ENCODE data around the gene SUGCT. TPM values are rescaled to one million over a fixed set of nuclear protein-coding genes. Genes with fewer than 3 reads are reported as not detected.
A peak's percentile ranks its signal among the peaks of the same experiment; 100 is the strongest.

SUGCT gene
- total RNA-seq (2011; cell fraction: chromatin; rRNA removed; ENCODE audit: low replicate concordance): 2.4 and 5.2 TPM in 2 replicates
- total RNA-seq (2011; cell fraction: nucleolus; rRNA removed): 2.5 TPM in 2 replicates
- total RNA-seq (2011; cell fraction: nucleoplasm; rRNA removed): 2.4 and 2.7 TPM in 2 replicates
- 1.8 and 2.2 TPM in 2 replicates for total RNA-seq (2014; rRNA removed)
- 2.5 and 2.8 TPM in 2 replicates for total RNA-seq (2014; rRNA removed; fragmentation: Illumina TruSeq; extraction: Trizol)
- total RNA-seq (2015; rRNA removed; fragmentation: Illumina TruSeq; extraction: Trizol): 1.2 and 1.3 TPM in 2 replicates
- total RNA-seq (2021): 1.1 and 1.4 TPM in 2 replicates
- polyA plus RNA-seq (2011; rRNA removed): 1.5 and 1.8 TPM in 2 replicates
- polyA plus RNA-seq (2011; cell fraction: cytosol; rRNA removed): 0.54 and 0.78 TPM in 2 replicates
- 0.56 and 1.0 TPM in 2 replicates for polyA plus RNA-seq (2011; cell fraction: nucleus; rRNA removed)
- 0.98 and 1.8 TPM in 2 replicates for polyA plus RNA-seq (2012)
- polyA plus RNA-seq (2014; fragmentation: Illumina TruSeq; extraction: Trizol): 2.0 and 2.3 TPM in 2 replicates
- polyA plus RNA-seq (2014; fragmentation: Nextera tagmentation; extraction: Ambion mirVana): 1 to 10 TPM in 1 of 2 experiments, under 1 TPM in 1; 0.58 to 1.3 TPM
- 1.4 and 1.9 TPM in 2 replicates for polyA plus RNA-seq (2014; rRNA removed)
- 2.0 and 3.5 TPM in 2 replicates for polyA minus RNA-seq (2011; rRNA and poly(A)+ RNA removed)
- polyA minus RNA-seq (2011; cell fraction: cytosol; rRNA and poly(A)+ RNA removed): 1.3 TPM in 1 of 2 replicates, not detected in the other
- 4.8 and 6.3 TPM in 2 replicates for polyA minus RNA-seq (2011; cell fraction: nucleus; rRNA and poly(A)+ RNA removed)
- Bru-seq, nascent RNA: percentile 39 among the genes with signal in this experiment
- percentile 40 among the genes with signal in this experiment for BruChase-seq, experiment 1, labeled RNA remaining after a 2-hour chase
- percentile 41 among the genes with signal in this experiment for BruChase-seq, experiment 2, labeled RNA remaining after a 6-hour chase
- long read RNA-seq, experiment 1, partial matches to known transcripts: 0 of 1 reads
- long read RNA-seq, experiment 1, other reads (novel, unspliced or antisense): 0 of 1 reads
- long read RNA-seq, experiment 2: 0 reads
- long read RNA-seq, experiment 3, partial matches to known transcripts: 1 of 1 reads
- long read RNA-seq, experiment 3, other reads (novel, unspliced or antisense): 0 of 1 reads

GRCh38 chr7:40134428-40135316 is at the start of gene SUGCT, which contains the start of gene MPLKIP:
Gene SUGCT, plus strand, starts transcription at chr7:40135005.
Gene MPLKIP, minus strand, starts transcription at chr7:40134622. Its CDS starts 55 bp downstream, at chr7:40134567.
- Histone ChIP-seq H2AFZ (ENCODE audit: low read depth, low read length) (peak within 1 kb of the TSS; percentile 100), H3K27me3 (ENCODE audit: control insufficient read depth in 2 of 2, insufficient read depth in 2 of 2, low read length in 2 of 2) (no peaks in the 10 kb centered on the region), H3K4me2 (ENCODE audit: insufficient read depth, low read length) (peak within 1 kb of the TSS; percentile 99), H3K36me3 (ENCODE audit: control insufficient read depth, insufficient read depth, low read length) (peaks cover 31% of the 10 kb centered on the region; the same call in 2 of the 3 replicates), H3K27ac (ENCODE audit: extremely low read depth, low read depth, low read length) (peak within 1 kb of the TSS; percentile 98), H3K4me1 (replicated peaks in 1 of 2; ENCODE audit: control insufficient read depth in 2 of 2, insufficient read depth in 2 of 2, low read length in 2 of 2) (peaks cover 0 to 6% of the 10 kb centered on the region in 2 experiments; a peak in 2 of 5 replicates), H4K20me1 (replicated peaks; ENCODE audit: control insufficient read depth, insufficient read depth, low read length) (no peaks in the 10 kb centered on the region; the same call in 1 of the 2 replicates), H3K9me3 (replicated peaks; ENCODE audit: control insufficient read depth, insufficient read depth, low read depth, low read length) (no peaks in the 10 kb centered on the region), H3K9me1 (ENCODE audit: control insufficient read depth, insufficient read depth, low read length) (no peaks in the 10 kb centered on the region), H3K4me3 (peak within 1 kb of the TSS; percentile 95), H3K79me2 (ENCODE audit: control insufficient read depth, insufficient read depth, low read length) (peaks cover 50% of the 10 kb centered on the region), H3K9ac (ENCODE audit: insufficient read depth in 1 of 2, low read depth in 2 of 2, low read length in 2 of 2) (peak within 1 kb of the TSS; percentile 97 to 99)
- ChIA-PET POLR2A (interaction anchor here (0.6 to 1.4 kb wide), 5 partner anchors 10 to 1573 kb away, joined by 3 to 8 read pairs (median 4); no protein-coding TSS in a partner anchor), CTCF (ENCODE audit: low intra/inter-chr PET ratio) (no interaction called here)
- in situ Hi-C loops (cut with MboI): no loop called here
- DNase-seq (ENCODE audit: extremely low read depth in 1 of 4, low spot score in 3 of 4) (peak; percentile 89 to 92 (median 90)), ATAC-seq (peak; percentile 92), FAIRE-seq (peak; percentile 78)
- 2% methylated on average over 46 of the region's 75 CpGs for WGBS (ENCODE audit: insufficient coverage, low coverage, missing lambda C conversion rate)
- BruUV-seq (replicated peaks): no TSS peak
- intact Hi-C loops (cut with micrococcal nuclease): loop anchor here (1.0 to 5.0 kb wide), 2 partner anchors 50 to 182 kb away; partner anchors contain the start of gene CDK13
- peak; percentile 28 for TF ChIP-seq GTF2B (IDR thresholded peaks at IDR 0.05; ENCODE audit: extremely low read depth, insufficient read length)
- peak; percentile 28; the same call in 1 of the 2 replicates for TF ChIP-seq ARID4B (CRISPR knock-in tag; IDR thresholded peaks at IDR 0.05)
- no peak for TF ChIP-seq TFAM (CRISPR knock-in tag; conservative IDR thresholded peaks at IDR 0.05)
- peak in 1 of 2 experiments; percentile 4; a peak in 1 of 4 replicates for TF ChIP-seq FOXA3 (CRISPR knock-in tag; conservative IDR thresholded peaks at IDR 0.05 in 1 of 2, IDR thresholded peaks at IDR 0.05 in 1 of 2)
- TF ChIP-seq, protein P1, sequence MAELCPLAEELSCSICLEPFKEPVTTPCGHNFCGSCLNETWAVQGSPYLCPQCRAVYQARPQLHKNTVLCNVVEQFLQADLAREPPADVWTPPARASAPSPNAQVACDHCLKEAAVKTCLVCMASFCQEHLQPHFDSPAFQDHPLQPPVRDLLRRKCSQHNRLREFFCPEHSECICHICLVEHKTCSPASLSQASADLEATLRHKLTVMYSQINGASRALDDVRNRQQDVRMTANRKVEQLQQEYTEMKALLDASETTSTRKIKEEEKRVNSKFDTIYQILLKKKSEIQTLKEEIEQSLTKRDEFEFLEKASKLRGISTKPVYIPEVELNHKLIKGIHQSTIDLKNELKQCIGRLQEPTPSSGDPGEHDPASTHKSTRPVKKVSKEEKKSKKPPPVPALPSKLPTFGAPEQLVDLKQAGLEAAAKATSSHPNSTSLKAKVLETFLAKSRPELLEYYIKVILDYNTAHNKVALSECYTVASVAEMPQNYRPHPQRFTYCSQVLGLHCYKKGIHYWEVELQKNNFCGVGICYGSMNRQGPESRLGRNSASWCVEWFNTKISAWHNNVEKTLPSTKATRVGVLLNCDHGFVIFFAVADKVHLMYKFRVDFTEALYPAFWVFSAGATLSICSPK (IDR thresholded peaks at IDR 0.05; ENCODE audit: borderline replicate concordance): no peak
- TF ChIP-seq LCOR (CRISPR knock-in tag; IDR thresholded peaks at IDR 0.05): peak; percentile 85; the same call in 1 of the 2 replicates
- peak in 1 of 2 experiments; percentile 73; a peak in 1 of 4 replicates for TF ChIP-seq SRF (CRISPR knock-in tag; IDR thresholded peaks at IDR 0.05)

Data from K562 (cell line).